Measurements from ENCODE around the gene MPO.

DNA sequence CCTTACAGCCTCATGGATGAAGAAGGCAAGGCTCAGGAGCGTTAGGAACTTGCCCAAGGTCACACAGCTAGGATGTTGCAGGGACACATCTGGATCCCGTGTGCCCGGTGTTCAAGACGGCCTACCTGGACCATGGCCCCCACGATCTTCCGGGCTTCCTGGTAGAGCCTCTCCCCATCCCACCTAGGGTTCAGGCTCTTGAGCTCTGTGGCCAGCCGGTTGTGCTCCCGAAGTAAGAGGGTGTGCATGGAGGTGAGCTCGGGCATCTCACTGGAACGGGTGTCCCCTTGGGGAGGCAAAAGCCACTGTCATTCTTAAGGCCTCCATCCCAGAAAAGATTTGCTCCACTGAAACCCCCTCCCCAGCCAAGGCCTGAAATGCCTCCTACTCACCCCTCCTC is 5.3 kb downstream of the MPO start:
- TF ChIP-seq, protein P1, sequence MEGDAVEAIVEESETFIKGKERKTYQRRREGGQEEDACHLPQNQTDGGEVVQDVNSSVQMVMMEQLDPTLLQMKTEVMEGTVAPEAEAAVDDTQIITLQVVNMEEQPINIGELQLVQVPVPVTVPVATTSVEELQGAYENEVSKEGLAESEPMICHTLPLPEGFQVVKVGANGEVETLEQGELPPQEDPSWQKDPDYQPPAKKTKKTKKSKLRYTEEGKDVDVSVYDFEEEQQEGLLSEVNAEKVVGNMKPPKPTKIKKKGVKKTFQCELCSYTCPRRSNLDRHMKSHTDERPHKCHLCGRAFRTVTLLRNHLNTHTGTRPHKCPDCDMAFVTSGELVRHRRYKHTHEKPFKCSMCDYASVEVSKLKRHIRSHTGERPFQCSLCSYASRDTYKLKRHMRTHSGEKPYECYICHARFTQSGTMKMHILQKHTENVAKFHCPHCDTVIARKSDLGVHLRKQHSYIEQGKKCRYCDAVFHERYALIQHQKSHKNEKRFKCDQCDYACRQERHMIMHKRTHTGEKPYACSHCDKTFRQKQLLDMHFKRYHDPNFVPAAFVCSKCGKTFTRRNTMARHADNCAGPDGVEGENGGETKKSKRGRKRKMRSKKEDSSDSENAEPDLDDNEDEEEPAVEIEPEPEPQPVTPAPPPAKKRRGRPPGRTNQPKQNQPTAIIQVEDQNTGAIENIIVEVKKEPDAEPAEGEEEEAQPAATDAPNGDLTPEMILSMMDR (IDR thresholded peaks at IDR 0.05; ENCODE audit: poor library complexity) = no peak
- TF ChIP-seq EZH2phosphoT487 (IDR thresholded peaks at IDR 0.05; ENCODE audit: low read depth, severe bottlenecking, unreplicated experiment) (no peak), EZH2 (IDR thresholded peaks at IDR 0.05; ENCODE audit: borderline replicate concordance) (no peak)

Measured in hepatocyte (in vitro differentiated cells).